BLaER1 (cell line): Measurements from ENCODE around the gene NCAPD2.
A peak's percentile ranks its signal among the peaks of the same experiment; 100 is the strongest.
"Not testable (repeated sequence)": the region's sequence is repeated elsewhere in the genome, so short reads cannot be mapped to it uniquely, and the experiment has no call there.

Source experiments
- H3K27ac ChIP-seq: shearing (Covaris generic); formaldehyde crosslinking; 2 replicates; pipeline ENCODE4 v1.8.1; 2022
- H3K27me3 ChIP-seq: shearing (Covaris generic); formaldehyde crosslinking; 2 replicates; pipeline ENCODE4 v1.8.1; 2022
- H3K36me3 ChIP-seq: shearing (Covaris generic); formaldehyde crosslinking; 2 replicates; pipeline ENCODE4 v1.8.1; 2022
- H3K4me1 ChIP-seq: shearing (Covaris generic); formaldehyde crosslinking; 2 replicates; pipeline ENCODE4 v1.8.1; 2022
- H3K4me2 ChIP-seq: shearing (Covaris generic); formaldehyde crosslinking; 2 replicates; pipeline ENCODE4 v1.8.1; 2022
- H3K4me3 ChIP-seq: shearing (Covaris generic); formaldehyde crosslinking; 2 replicates; pipeline ENCODE4 v1.8.1; 2022
- H3K9ac ChIP-seq: shearing (Covaris generic); formaldehyde crosslinking; 2 replicates; pipeline ENCODE4 v1.8.1; 2022
- H3K9me3 ChIP-seq: shearing (Covaris generic); formaldehyde crosslinking; 2 replicates; pipeline ENCODE4 v1.8.1; 2022
- H4K20me1 ChIP-seq: shearing (Covaris generic); formaldehyde crosslinking; 2 replicates; pipeline ENCODE4 v1.8.1; 2022
- Cebpa-rat ChIP-seq: shearing (Covaris generic); IDR thresholded peaks from 2 replicates; pipeline ENCODE4 v1.8.1; 2022

The NCAPD2 gene

GRCh38 chr12:6554168-6555017 lies 60.5 kb downstream of the NCAPD2 start:
- H3K9ac ChIP-seq, result peak overlapping the region; percentile 90
- H3K9me3 ChIP-seq, result no peaks in the 10 kb centered on the region
- no peak for TF ChIP-seq Cebpa-rat
- peaks cover 86% of the 10 kb centered on the region for H4K20me1 ChIP-seq
- H3K4me1 ChIP-seq, result peaks cover 78% of the 10 kb centered on the region
- H3K4me2 ChIP-seq, result peak overlapping the region; percentile 96
- no peaks in the 10 kb centered on the region for H3K27me3 ChIP-seq
- H3K27ac ChIP-seq, result peak overlapping the region; percentile 84
- H3K4me3 ChIP-seq, result peak overlapping the region; percentile 98
- peaks cover 56% of the 10 kb centered on the region for H3K36me3 ChIP-seq

- H3K36me3 ChIP-seq, result peaks cover 56% of the 10 kb centered on the region
- peak overlapping the region; percentile 96 for H3K4me2 ChIP-seq
- peak overlapping the region; percentile 90 for H3K9ac ChIP-seq
- H3K27me3 ChIP-seq, result no peaks in the 10 kb centered on the region
- peak overlapping the region; percentile 98 for H3K4me3 ChIP-seq
- TF ChIP-seq Cebpa-rat, result no peak
- H3K4me1 ChIP-seq, result peaks cover 71% of the 10 kb centered on the region
- H3K27ac ChIP-seq, result peak overlapping the region; percentile 84
- H4K20me1 ChIP-seq, result peaks cover 84% of the 10 kb centered on the region
- H3K9me3 ChIP-seq, result no peaks in the 10 kb centered on the region
Measured at GRCh38 chr12:6555018-6555691, 61.3 kb downstream of the NCAPD2 start.

GRCh38 chr12:6556496-6556817 lies 62.6 kb downstream of the NCAPD2 start:
- Histone ChIP-seq H3K4me1 (peaks cover 58% of the 10 kb centered on the region), H3K4me3 (peak overlapping the region; percentile 98; the same call in 1 of the 2 replicates), H3K4me2 (peak overlapping the region; percentile 96), H4K20me1 (peaks cover 84% of the 10 kb centered on the region), H3K36me3 (peaks cover 56% of the 10 kb centered on the region)
- H3K9me3 ChIP-seq, H3K9ac ChIP-seq, H3K27me3 ChIP-seq, H3K27ac ChIP-seq: not testable (repeated sequence)

GRCh38 chr12:6556857-6557256 lies 63.0 kb downstream of the NCAPD2 start:
- Histone ChIP-seq H3K27ac (no peak overlapping the region), H3K36me3 (peaks cover 56% of the 10 kb centered on the region), H3K4me3 (no peak overlapping the region), H3K9ac (no peak overlapping the region), H3K9me3 (no peaks in the 10 kb centered on the region), H3K27me3 (no peaks in the 10 kb centered on the region), H3K4me1 (peaks cover 54% of the 10 kb centered on the region), H3K4me2 (peak overlapping the region; percentile 96; the same call in 1 of the 2 replicates), H4K20me1 (peaks cover 82% of the 10 kb centered on the region)
- TF ChIP-seq Cebpa-rat, result no peak

- H3K9ac ChIP-seq, H3K27me3 ChIP-seq, H3K27ac ChIP-seq, H3K4me3 ChIP-seq, H3K9me3 ChIP-seq: not testable (repeated sequence)
- H3K36me3 ChIP-seq, result peaks cover 69% of the 10 kb centered on the region
- peaks cover 41% of the 10 kb centered on the region for H3K4me1 ChIP-seq
- H4K20me1 ChIP-seq, result peaks cover 80% of the 10 kb centered on the region
- peak overlapping the region; percentile 7; the same call in 1 of the 2 replicates for H3K4me2 ChIP-seq
Measured at GRCh38 chr12:6558014-6558760, 64.3 kb downstream of the NCAPD2 start.

GRCh38 chr12:6559500-6559899 lies 65.6 kb downstream of the NCAPD2 start:
- H3K4me2 ChIP-seq, result no peak overlapping the region
- H3K4me1 ChIP-seq, result peaks cover 27% of the 10 kb centered on the region
- peaks cover 80% of the 10 kb centered on the region for H4K20me1 ChIP-seq
- no peak overlapping the region for H3K4me3 ChIP-seq
- H3K36me3 ChIP-seq, result peaks cover 82% of the 10 kb centered on the region
- no peaks in the 10 kb centered on the region for H3K27me3 ChIP-seq
- no peak overlapping the region for H3K27ac ChIP-seq
- no peaks in the 10 kb centered on the region for H3K9me3 ChIP-seq
- no peak for TF ChIP-seq Cebpa-rat
- no peak overlapping the region for H3K9ac ChIP-seq

GRCh38 chr12:6560501-6561205 lies 66.8 kb downstream of the NCAPD2 start:
- H3K27ac ChIP-seq, result no peak overlapping the region
- peaks cover 94% of the 10 kb centered on the region for H3K36me3 ChIP-seq
- no peak overlapping the region for H3K4me3 ChIP-seq
- H3K27me3 ChIP-seq, result no peaks in the 10 kb centered on the region
- H3K9ac ChIP-seq, result no peak overlapping the region
- no peak for TF ChIP-seq Cebpa-rat
- H3K9me3 ChIP-seq, result no peaks in the 10 kb centered on the region
- H4K20me1 ChIP-seq, result peaks cover 71% of the 10 kb centered on the region
- H3K4me2 ChIP-seq, result no peak overlapping the region
- H3K4me1 ChIP-seq, result peaks cover 24% of the 10 kb centered on the region

- no peak for TF ChIP-seq Cebpa-rat
- Histone ChIP-seq H3K4me1 (peaks cover 28% of the 10 kb centered on the region), H3K27me3 (no peaks in the 10 kb centered on the region), H3K9me3 (no peaks in the 10 kb centered on the region), H3K4me3 (no peak overlapping the region), H3K9ac (no peak overlapping the region), H3K27ac (no peak overlapping the region), H3K4me2 (no peak overlapping the region), H4K20me1 (peaks cover 70% of the 10 kb centered on the region), H3K36me3 (peaks cover 91% of the 10 kb centered on the region)
Measured at GRCh38 chr12:6562881-6563280, 69.0 kb downstream of the NCAPD2 start.

GRCh38 chr12:6563448-6564050 lies 69.6 kb downstream of the NCAPD2 start:
- Histone ChIP-seq H3K4me3 (no peak overlapping the region), H3K4me1 (peaks cover 23% of the 10 kb centered on the region), H3K27me3 (no peaks in the 10 kb centered on the region), H3K27ac (no peak overlapping the region), H3K9me3 (no peaks in the 10 kb centered on the region), H3K9ac (no peak overlapping the region), H3K36me3 (peaks cover 86% of the 10 kb centered on the region), H4K20me1 (peaks cover 63% of the 10 kb centered on the region), H3K4me2 (no peak overlapping the region)
- no peak for TF ChIP-seq Cebpa-rat
